Activated CD8-positive, alpha-beta memory T cell treated with anti-CD3 and anti-CD28 coated beads, Interleukin-2, amount 50 U/mL, for 48 hours (primary cell): ENCODE data around the gene CPNE4.

Experiments
- DNase-seq: peaks from one replicate; pipeline ENCODE4 v3.0.0-alpha.2; 2020

The CPNE4 gene

DNA sequence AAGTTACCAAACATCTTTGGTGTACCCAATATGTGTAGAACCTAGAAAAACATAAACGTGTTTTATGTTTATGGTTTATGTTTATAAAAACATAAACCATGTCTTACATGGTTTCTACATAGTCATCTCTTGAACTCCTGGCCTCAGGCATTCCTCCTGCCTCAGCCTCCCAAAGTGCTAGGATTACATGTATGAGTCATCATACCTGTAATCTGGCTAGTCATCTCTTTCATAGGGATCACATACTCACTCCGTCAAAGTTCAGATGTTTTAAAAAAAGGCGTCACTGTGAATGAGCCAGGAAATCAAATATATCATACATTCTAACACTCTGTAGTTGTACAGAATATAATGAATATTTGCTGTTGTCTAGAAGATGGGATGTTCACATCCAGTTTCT is 178.6 kb downstream of the CPNE4 start:
- DNase-seq = no peak

DNA sequence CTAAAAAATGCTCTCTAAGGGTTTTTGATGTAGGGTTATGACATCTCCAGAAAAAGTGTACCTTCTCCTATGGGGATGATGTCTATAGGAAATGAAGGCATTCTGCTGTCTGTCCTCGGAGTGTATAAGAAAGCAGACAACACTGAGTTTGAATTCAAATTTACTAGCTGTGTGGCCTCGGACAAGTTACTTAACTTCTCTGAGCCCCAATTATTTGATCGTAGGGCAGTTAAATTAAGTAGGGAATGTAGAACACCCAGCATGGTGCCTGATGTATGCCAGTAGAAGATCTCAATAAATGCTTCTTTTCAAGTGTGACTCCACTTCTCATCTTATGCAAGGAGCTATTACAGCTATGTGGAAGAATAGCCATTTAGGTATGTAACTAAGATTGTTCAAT is 184.6 kb downstream of the CPNE4 start:
- DNase-seq = no peak

DNA sequence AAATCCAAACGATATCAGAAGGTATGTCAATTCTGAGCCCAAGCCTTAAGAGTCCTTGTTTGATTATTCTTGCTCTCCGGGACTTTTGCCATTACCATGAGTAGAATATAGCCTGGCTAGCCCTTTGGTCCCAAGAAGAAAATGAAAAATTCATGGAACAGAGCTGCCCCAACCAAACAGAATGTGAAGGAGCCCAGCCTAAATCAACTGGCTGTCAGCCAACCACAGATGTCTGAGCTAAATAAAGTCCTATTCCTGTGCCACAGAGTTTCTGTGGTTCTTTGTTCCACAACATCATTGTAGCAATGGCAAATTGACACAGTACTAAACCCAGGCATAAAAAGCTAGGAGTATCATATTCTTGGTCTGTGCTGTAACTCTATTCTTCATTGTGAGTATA is 185.2 kb downstream of the CPNE4 start:
- no peak for DNase-seq

DNA sequence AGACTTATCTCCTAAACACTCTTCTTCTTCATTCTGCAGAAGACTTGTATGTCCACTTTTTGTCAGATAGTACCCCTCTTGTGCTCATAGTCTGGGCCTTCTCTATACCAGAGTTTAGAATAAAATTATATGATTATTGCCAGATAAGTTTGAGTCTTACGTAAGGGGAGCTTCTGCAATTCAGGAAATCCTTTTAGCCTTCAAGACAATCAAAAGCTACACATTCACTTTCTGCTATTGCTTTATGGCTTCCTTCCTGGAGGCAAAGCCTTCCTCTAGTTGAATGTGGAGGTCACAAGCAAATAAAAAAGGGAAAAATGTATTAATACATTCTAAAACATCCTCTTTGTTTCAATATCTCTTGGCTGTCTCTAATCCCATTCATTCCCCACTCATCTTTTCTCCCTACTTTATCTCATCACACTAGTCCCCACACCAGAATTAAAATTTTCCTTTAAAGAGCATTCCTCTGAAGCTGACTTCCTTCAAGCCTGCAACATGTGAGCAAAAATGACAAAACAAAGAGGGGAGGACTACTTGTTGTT is 186.8 kb downstream of the CPNE4 start:
- no peak for DNase-seq

DNA sequence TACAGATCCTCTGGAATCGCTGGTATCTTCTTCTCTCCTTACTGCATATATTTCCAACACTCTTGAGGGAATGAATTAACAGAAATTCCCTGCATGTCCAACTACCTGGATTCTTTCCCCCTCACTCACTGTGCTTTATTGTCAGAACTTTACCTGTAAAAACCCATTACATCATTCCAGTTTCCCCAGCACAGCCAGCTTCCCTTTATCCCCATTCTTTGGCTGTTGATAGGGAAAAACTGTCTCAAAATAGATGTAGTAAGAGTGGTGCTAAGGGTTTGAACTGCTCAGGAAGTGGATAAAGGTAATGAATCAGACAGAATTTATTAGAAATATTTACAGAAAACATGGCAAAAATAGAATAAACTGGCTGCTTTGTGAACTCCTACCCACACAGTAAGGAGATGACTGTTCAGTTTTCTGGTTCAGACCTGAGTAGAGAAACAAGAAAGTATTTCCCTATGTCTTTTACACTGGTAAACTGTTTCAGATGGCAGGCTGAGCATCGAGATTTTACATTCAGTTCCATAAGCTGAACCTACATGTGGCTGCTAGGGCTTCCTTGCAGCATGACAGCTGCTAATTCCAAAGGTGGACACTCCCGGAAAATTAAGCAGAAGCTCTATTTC is 188.4 kb downstream of the CPNE4 start:
- DNase-seq = no peak

DNA sequence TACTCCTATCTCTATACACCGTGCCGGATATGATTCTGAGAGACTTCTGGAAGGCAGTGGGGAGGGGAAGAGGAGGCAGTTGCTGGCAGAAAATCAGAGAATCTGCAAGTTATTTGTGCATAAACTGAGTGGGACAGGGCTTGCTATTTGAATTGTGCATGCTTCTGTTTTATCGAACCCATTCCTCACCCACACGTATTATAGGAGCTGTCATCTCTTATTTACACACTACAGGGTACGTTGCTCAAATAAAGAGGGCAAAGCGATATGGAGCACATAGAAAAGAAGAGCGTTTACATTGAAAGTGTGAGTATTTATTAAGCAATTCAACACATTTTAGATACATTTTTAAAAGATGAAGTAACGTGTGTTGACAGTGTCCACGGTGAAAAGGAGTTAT is 191.6 kb downstream of the CPNE4 start:
- no peak for DNase-seq

DNA sequence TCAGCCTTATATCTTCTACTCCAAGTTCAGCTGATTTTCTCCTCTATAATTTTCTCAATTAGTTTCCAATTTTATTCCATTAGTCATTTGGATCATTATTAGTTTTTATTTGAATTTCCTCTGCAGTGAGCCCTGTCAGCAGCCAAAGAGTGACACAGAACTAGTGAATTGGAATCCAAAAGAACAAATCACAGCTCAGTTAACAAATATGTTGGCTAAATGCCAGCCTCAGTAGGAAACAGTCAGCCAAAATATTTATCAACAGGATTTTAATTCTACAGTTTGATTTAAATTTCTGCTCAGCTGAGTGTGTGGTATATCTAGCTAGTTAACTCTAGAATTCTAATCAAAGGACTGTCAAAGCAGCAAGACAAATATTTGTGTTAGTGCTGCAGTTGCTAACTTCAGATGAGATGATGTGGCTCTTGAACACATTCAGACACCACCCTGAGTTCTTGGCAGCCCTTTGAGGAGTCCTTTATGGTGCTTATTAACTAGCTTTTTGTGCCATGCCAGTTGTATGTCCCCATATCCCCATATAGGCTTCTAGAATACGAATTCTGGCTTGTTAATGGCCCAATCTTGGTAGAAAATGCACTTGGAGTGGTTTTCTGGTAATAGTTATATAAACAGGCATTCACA is 194.5 kb downstream of the CPNE4 start:
- DNase-seq = no peak

DNA sequence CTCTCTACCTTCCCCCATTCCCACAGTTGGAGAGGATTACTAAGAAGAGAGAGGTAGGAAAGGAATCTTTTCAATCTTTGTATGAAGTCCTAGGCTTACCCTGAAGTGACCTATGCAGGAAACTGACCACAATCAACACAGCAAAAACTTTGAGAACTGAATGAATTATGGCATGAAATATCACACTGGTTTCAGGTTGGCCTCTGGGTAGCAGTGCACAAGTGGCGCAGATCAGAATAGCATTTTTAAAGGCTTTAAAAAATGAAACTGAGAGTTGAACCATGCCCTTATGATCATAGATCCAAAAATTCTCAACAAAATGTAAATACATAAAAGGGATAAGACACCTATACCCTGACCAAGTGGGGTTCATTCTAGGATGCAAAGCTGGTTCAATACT is 198.9 kb downstream of the CPNE4 start:
- no peak for DNase-seq

DNA sequence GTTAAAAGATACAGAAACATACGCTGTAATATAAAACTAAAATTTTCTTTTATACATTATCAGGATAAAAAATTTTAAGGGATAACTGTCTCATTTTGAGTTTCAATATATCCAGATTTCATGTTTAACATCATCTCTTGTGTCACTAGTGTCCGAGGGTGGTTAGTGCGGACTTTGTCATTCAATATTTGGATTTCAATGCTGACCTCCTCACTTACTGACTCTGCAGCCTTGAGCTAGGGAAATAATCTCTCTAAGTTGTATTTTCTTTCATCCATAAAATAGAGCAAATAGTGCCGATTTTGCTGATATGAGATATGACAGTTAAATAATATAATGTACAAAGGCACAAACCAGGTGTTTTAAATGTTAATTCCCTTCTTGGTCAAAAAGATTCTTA is 203.2 kb downstream of the CPNE4 start:
- DNase-seq = no peak

DNA sequence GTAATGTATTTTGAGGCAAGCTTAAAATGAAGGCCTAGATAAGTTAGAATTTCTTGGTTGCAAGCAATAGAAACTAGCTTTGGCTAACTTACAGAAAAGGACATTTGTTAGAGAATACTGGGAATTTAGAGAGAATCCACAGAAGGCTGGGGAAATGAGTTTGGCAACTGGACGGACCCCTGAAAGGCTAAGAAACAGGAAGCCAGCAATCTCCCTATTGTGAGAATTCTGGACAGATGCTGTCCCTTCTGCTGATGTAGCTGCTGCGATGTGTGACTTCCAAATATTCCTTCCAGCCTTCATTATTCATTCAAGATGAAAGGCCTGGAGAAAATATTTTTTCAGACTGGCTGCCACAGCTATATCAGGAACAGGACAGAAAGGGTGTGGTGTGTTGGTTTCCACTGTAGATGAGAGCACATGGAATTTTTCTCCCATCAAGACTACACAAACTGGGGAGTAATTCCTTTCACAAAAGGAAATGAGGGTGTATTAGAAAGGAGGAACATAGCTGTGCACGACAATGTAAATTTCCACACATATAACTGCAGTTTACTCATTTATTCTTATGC is 213.5 kb downstream of the CPNE4 start:
- DNase-seq = no peak

DNA sequence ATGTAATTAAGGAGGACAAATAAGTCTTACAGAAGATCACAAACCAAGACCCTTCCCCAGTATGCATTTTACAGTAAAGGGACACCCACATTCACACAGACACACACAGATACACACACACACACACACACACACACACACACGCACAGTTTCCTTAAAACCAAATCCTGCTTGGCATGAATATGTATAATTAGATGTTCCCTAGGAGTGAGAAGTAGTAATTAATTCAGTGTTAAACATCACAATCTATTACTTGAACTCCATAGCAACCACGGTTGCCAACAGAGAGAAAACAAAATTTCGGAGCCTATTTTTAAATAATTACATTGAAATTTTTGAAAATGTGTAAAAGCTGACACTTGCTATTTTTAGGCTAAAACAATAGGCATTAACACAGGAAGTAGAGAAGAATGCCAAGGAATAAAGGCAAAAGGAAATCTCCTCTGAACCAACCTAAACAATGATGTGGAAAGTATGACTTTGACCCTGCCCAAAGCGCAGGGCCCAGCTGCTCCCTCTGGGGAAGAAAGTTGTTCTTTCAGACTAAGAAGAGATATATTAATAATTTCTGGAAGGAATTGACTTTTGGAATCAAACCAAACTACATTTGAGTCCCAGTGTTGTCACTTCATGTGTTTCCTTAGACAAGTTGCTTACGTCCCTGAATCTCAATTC is 215.3 kb downstream of the CPNE4 start:
- DNase-seq = no peak

DNA sequence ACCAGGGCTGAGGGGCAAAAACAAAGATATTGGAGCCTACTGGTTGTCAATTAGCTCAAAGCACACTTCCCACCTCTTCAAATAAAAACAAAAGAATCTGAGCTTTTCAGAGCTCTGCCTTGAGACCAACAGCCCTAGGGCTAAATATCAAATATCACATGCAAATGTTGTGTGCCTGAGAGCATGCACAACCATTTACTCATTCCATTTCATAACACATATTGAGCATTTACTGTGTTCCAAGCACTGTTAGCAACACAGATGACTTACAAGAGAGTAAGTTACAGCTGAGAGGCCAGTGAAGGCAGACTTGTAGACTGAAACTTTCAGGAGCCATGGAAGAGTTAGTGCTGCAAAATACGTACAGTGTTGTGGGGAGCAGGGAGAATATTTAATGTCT is 222.4 kb downstream of the CPNE4 start:
- DNase-seq = no peak

DNA sequence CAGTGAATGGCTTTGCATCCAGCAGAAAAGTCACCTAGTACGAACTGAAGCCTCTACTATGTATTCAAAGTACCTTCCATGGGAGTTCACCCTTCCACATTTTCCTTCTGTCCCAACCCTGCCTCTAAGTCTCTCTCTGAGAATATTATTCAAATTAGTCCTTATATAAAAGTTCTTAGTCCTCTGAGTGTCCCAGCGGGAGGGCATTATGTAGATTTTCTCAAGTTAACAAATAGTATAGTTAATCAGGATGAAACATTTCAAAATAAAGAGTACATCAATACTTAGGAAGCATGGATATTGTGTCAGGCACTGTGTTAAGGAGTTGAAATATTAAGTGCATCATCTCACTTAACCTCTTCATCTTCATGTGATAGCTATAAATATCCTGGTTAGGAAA is 223.3 kb downstream of the CPNE4 start:
- no peak for DNase-seq

DNA sequence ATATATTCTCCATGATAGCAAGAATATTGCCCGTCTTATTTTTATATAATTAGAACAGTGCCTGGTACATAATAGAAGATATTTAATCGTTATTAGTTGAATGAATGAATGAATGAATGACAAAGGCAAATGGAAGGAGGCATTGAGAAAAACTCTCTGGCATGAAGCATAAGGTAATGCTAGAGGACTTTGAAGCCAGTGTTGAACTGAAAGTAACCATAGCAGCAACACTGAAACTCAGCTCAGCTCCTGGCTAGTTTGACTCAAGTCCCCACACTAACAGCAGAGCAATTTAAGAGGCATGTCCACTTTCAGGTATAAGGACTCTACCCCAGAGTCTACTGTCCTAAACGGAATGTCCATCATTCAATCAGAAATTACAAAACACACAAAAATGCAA is 227.0 kb downstream of the CPNE4 start:
- DNase-seq = no peak

DNA sequence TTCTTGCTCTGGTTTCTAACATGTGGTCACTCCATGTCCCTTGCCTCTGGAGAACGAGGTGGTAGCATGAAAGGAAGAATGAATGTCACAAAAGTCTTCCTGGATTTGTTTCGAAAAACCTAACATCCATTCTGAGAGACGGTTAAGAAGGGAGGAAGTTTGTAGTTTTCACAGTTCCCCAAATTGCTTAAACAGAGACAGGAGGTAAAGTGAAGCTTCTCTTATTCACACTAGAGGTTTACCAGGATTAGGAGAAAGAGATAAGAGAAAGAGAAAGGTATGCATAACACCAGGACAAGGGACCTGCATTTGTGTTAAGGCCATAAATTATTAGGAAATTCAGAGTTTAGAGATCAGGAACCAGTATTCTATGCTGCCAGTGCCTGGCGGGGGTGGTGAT is 228.1 kb downstream of the CPNE4 start:
- DNase-seq = no peak

DNA sequence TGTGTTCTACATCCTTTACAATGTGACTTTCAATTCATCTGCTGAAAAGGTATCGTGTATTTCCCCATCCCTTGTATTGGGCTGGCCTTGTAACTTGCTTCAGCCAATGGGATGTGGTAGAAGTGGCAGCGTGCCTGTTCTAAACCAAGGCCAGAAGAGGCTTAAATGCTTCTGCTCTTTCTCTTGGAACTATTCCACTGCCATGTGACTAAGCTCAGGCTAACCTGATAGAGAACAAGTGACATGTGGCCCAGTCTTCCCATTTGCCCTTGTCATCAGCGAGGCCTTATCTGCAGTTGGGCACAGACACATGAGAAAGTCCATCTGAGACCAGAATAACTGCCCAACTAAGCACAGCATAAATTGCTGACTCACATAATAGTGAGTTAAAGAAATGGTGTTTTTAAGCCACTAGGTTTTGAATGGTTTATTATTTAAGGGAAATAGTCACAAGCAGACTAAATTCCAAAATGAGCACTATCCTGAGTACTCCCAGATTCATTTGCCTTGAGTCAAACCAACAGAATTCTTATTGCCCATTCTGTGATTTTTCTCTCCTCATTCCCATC is 230.2 kb downstream of the CPNE4 start:
- DNase-seq = no peak

DNA sequence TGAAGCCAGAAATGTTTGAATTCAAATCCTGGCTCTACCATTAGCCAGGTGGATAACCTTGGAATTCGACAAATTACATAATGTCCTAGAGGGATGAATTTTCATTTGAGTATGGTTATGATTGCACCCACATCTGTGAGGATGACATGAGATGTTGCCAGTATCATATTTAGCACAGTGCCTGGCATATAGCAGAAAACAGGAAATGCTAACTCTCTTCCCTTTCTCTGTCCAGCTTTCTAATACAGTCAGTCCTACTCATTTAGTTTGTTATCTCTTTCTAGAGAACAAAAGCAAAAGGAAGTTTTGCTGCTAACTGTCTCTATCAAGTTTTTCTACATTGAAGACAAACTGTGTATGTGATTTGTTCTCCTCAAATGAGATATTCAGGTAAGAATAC is 231.7 kb downstream of the CPNE4 start:
- no peak for DNase-seq

DNA sequence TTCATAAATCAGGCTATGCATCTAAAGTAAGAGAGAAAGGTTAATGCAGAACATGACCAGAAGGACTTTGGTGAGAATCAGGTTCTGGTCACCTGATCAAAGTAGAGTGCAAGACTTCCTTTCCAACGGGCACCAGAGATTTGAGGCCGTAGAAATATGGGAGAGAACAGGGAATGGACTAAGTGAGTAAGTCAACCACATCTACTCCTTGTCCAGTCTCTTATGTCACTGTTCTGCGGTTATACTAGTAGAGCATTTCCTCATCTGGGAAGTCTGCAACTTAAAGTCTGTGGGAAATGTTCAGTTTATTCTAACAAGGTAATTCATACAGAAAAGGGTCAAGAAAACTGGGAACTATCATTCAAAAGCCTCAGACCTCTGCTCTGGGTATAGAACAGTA is 232.8 kb downstream of the CPNE4 start:
- DNase-seq = no peak

DNA sequence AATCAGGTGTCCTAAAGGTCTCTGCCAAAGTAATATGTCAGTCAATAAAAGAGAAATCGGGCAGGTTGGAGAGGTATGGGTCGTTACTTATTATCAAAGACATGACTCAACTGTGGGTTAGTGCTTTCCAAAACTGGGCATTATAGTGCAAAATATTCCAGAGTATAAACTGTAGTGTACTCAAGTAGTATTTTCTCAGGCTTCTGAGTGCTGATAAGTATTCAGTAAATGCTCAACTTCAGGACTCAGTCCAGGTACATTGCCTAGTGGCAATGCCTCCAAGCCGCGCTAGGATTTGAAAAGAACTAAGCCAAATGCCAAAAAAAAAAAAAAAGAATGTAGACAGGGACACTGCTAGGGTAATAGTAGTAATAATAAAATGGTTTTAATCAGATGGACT is 233.2 kb downstream of the CPNE4 start:
- DNase-seq = no peak

DNA sequence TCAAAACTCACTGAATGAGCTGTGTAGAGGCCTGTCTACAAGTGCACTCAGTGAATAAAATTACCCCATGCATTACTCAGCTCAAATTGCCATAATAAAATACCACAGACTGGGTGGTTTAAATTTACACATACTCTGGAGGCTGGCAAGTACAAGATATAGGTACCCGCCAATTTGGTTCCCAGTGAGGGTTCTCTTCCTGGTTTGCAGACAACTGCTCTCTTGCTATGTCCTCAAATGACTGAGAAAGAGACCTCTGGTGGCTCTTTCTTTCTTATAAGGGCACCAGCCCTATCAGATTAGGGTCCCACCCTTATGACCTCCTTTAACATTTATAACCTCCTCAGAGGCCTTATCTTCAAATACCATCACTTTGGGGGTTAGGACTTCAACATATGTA is 237.0 kb downstream of the CPNE4 start:
- DNase-seq = no peak

DNA sequence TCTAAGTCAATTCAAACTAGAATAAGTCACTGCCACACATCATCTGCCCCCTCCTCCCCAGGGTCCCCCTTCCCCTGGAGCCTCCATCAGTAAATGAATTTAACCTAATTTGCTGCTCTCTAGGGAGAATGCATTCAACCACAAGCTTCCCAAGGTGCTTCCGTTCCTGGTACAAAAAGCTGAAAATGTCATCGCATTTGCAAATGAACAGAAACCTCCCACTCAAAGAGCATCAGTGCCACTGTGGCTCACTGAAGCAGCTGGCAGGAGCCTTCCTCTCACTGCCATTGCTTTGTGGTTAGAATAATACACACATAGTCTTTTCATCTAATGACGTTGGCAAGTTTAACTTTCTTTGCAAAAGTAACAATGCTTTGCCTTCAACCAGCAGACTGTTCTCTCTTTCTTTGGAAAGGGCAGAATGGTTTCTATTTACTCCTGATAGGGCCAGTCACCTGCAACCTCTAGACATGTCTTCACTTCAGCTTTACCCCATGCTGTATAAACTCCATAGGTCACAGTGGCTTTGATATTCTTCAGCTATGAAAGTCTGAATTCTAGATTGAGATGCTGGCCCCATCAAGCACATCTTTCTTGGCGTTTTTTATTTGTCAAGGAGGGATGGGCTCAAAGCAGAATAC is 238.1 kb downstream of the CPNE4 start:
- DNase-seq = no peak

DNA sequence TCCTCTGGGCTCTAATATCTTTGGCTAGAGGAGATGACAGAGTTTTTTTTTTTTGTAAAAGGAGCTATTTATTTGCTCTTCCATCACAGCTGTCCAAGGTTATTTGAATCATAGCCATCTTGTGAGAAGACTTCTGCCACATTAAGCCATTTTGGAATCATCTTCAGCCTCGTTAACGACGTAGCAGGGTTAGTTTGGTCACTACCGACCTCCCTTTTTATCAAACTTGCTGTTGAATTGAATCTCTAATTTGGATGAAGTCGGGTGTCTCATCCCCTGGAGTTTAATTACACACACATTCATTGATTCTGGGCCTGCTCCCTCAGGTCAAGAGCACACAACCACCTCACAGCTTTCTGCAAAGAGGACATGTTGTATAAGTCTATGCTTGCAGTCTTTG is 238.7 kb downstream of the CPNE4 start:
- no peak for DNase-seq

DNA sequence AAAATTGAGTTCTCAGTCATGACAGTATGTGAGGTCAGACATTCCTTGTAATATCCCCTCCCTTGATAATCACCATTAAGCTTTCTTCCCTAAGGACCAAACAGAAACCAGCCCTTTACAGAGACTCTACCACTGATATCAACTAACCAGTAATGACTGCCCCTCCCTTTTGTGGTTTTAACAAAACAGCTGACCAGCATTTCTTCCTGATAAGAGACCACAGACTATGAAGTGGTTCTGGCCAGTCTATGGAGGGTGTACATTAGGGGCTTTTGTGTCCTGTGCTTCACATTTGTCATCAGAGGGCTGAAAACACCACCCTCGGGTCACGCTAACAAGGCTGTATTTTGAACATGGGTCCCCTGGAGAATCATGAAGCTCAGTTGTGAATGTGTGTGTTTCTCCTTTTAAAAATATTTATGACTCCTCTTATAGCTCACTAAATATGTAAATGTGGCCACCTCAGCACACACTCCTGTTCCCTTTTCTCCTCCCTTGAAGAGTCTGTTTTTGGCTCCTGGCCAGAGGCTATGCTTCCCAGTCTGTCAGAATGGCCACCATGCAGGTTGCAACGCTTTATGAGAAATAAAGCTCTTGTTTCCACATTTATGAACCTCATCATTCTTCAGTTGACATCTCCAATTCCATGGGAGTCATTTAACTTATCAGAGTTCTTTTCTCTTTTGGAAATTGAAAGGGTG is 239.3 kb downstream of the CPNE4 start:
- DNase-seq = no peak
